UCSD-AML1 (cell line): Measurements from ENCODE around the gene ZSCAN23.
"Not testable (repeated sequence)": the region's sequence is repeated elsewhere in the genome, so short reads cannot be mapped to it uniquely, and the experiment has no call there.

Experiments used
- DNase-seq: peaks from one replicate; lab custom pipeline; 2025; ENCODE audit not compliant: unreplicated experiment; lab: John Stamatoyannopoulos, UW

The ZSCAN23 gene

DNA sequence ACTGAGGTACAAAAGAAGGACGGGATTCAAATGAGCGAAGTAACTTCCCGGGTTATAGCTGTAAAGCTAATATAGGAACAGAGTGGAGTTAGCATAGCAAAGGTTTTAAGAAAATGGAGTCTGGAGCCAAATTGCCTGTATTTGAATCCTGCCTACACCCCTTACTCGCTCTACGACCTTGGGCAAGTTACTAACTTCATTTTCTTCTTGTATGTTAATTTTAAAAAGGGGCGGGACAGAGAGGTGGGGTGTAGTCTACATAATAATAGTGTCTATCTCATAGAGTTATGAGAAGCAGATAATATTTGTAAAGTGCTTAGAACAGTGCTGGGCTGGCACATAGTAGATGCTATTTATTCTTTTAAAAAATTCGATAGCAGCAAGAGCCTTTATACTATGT lies 705 bp downstream of the ZSCAN23 start:
- DNase-seq: no peak

DNA sequence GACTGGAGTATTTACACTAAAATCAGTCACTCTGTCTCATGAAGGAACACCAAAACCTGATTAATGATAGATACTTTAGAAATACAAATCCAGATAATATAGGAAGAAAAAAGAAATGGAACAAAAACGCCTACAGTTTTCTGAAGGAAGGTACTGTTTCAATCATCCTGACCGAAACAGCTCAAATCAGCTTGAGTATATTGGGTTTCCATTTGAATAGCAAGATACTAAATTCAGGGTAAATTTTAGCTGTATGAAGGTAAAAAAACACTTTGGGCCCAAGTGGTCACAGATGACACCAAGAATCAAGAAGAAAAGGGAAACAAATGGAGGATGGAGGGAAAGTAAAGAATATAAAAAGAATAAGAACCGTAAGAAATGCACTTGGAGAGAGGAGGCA lies 6.9 kb downstream of the ZSCAN23 start:
- DNase-seq: no peak

DNA sequence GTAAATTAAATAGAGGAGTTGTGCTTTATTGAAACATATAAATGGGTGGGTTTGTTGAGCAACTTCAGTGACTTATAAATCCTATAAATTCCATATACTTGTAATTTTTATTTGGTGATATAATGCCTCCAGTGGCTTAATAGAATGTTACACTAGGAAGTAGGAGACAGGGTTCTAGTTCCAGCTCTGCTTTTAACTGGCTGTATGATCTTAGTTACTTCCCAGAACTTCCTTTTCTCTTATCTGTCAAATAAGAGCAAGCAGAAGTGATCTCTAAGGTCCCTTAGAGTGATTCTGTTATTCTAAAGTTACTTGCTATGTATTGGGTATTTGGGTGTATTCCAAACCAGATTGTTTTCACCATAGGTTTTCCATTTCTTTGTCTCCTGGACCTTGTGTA lies 10.2 kb downstream of the ZSCAN23 start:
- DNase-seq: no peak

DNA sequence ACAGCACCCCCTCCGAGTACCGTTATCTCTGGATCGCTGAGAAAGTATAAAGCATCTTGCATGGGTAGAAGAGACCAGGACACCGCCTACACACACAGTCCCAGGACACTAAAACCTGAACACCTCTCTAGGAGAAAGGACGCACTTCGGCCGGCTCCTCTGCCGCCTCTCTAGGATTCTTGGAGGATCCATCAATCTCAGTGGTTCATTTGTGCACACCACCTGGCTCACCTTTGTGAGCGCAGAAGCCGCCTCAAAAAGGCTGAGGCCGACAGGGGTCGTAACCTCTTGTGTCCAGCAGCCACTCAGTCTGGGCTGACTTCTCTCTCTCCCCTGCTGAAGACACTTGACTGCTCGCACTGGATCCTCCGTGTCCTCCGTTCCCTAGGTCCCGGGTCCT lies 13.5 kb downstream of the ZSCAN23 start:
- DNase-seq: no peak

DNA sequence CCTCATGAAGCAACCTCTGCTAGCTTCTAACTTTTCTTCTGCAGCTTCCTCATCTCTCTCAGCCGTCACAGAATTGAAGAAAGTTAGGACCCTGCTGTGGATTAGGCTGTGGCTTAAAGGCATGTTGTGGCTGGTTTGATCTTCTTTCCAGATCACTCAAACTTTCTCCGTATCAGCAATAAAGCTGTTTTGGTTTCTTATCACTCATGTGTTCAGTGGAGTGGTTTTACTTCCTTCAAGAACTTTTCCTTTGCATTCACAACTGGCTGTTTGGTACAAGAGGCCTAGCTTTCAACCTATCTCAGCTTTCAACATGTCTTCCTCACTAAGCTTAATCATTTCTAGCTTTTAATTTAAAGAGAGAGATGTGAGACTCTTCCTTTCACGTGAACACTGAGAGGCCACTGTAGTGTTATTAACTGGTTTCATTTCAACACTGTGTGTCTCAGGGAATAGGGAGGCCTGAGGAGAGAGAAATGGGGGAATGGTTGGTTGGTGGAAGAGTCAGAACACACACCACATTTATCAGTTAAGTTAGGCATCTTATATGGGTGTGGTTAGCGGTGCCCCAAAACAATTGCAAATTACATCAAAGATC lies 17.2 kb downstream of the ZSCAN23 start:
- DNase-seq: no peak

DNA sequence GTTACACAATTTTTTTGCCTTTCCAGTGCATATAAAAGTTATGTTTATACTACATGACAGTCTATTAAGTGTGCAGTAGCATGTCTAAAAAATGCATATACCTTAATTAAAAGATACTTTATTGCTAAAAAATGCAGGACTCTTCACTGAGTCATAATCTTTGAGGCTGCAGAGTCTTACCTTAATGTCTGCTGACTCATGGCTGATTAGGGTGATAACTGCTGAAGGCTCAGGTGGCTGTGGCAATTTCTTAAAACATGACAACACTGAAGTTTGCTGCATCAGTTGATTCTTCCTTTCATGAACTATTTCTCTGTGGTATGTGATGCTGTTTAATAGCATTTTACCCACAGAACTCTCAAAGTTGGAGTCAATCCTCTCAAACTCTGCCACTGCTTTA lies 19.1 kb downstream of the ZSCAN23 start:
- no peak for DNase-seq

DNA sequence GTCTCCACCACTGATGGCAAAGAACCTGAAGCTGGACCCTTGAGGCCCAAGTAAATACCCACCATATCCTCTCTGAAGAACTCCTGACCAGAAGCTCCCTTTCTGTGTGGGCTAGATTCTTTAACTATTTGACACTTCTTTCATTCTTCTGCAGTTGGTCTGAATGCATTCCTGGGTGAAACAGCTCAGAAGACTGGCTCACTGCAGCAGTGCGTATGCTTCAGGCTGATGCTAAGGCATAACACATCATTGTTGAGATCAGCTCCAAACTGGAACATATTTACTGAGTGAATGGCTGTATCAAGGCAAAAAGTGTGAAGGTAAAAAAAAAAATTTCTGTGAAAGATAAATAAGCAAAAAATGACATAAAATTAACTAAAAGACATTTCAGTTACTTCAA lies 19.7 kb downstream of the ZSCAN23 start:
- no peak for DNase-seq

DNA sequence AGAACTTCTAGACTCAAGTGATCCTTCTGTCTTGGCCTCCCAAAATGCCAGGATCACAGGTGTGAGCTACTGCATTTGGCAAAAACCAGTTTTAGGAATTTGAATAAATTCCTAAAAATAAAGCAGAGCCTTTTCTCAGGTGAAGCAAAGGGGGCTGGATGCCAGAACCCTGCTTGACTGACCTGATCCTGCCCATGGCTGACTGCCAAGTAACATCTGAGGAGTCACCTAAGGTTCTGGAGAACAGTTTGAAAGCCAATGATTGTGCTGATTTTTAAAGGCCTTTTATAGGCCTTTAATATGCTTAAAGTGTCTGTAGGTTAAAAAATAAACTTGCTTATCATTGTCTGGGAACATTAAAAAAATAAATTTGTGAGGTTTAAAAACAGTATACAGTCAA lies 29.6 kb downstream of the ZSCAN23 start:
- DNase-seq: no peak

DNA sequence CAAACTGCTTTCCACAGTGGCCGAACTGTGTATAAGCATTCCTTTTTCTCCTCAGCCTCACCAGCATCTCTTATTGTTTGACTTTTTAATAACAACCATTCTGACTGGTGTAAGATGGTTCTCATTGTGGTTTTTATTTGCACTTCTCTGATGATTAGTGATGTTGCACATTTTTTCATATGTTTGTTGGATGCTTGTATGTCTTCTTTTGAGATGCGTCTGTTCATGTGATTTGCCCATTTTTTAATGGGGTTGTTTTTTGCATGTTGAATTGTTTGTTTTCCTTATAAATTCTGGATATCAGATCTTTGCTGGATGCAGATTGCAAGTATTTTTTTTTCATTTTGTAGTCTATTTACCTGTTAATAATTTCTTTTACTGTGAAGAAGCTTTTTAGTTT lies 32.5 kb downstream of the ZSCAN23 start:
- DNase-seq: no peak

DNA sequence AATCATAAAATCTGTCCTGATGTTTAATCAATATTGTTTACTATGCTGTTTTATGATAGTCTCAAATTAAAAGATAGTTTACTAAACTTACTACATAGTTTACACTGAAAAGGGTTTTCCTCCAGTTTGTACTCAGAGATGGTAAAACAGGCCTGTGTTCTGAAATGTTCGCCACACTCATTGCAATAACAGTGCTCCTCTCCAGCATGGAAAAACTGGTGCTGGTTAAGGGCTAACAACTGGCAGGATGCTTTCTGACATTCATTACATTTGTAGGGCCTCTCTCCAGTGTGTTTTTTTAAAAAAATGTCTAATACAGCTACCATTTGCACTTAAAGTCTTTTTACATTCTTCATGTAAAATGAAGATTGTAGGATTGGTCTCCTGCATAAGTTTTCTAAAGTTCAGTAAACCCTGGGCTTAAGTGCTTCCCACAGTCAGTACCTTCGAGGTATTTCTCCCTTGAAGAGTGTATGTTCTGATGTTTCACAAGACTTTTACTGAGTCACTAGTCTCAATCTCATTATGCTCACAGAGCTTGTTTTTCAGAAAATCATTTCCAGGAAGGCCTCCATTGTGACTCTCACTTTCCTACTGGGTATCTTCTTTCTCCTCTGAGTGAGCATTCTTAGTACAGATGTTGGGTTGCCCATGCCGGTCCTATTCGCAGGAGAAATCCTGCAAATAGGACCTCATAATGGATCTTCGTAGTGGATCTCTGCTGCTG lies 35.1 kb downstream of the ZSCAN23 start:
- DNase-seq: no peak

DNA sequence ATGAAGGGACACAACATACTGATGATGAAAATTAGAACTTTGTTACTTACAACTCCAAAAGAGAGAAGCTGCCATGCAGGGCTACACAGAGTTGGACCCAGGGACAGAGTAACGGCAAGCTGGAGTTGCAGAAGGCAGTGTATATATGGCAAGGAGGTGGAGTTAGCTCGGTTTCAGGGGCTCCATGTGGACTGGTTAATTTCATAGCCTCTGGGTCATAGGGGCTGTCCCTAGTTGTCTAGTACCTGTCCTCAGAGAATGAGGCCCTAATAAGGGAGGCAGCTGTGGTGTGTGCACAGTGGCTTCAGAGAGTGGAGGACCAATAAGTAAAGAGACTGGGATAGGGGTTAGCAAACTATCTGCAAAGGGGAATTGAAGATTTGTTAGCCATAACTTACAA lies 35.9 kb downstream of the ZSCAN23 start:
- DNase-seq: no peak

DNA sequence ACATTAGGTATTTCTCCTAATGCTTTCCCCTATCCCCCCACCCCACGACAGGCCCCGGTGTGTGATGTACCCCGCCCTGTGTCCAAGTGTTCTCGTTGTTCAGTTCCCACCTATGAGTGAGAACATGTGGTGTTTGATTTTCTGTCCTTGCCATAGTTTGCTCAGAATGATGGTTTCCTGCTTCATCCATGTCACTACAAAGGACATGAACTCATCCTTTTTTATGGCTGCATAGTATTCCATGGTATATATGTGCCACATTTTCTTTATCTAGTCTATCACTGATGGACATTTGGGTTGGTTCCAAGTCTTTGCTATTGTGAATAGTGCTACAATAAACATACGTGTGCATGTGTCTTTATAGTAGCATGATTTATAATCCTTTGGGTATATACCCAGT lies 39.4 kb downstream of the ZSCAN23 start:
- not testable (repeated sequence) for DNase-seq

DNA sequence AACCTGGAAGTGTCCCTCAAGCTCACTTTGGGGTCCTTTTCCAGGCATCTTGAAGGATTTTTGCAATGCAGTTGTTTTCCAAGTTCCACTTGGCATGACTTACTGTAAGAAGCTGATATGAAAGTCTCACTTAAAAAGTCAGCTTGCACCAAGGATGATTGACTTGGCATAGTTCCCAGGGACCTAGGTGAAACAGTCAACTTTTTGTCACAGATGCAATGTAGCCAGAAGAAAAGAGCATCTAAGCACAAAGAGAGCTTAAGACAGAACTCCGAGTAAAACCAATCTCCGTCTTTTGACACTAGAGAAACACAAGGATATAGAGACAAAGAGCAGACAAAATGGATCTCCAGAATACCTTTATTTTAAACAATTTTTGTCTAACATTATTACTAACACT lies 41.1 kb downstream of the ZSCAN23 start:
- no peak for DNase-seq

DNA sequence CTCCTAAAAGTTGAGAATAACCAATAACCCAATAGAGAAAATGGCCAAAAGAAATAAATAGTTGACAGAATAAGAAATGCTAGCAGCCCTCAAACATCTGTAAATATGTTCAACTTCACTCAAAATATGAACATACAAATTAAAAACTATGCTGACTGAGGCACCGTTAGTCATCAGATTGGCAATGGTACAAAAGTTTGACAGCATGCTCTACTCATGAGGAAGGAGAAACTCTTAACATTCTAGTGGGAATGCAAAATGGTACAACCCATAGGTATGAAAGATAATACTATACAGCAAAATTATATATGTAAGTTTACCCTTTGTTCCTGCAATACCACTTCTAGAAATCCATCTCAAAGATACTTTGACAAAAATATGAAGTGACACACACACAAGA lies 42.1 kb downstream of the ZSCAN23 start:
- no peak for DNase-seq

DNA sequence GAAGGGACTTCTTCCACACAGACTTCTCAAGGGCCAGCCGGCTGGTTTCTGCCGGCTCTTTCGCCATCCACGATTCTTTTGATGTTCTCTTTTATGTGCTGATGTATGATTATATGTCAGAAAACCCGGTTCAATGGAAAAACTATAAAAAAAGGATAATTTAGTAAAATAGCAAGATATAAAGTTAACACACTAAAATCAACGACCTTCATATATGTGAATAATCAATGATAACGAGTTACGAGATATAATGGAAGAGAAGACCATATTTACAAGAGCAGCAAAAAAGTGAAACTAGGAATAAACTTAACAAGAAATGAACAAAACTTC lies 43.2 kb downstream of the ZSCAN23 start:
- DNase-seq: no peak

DNA sequence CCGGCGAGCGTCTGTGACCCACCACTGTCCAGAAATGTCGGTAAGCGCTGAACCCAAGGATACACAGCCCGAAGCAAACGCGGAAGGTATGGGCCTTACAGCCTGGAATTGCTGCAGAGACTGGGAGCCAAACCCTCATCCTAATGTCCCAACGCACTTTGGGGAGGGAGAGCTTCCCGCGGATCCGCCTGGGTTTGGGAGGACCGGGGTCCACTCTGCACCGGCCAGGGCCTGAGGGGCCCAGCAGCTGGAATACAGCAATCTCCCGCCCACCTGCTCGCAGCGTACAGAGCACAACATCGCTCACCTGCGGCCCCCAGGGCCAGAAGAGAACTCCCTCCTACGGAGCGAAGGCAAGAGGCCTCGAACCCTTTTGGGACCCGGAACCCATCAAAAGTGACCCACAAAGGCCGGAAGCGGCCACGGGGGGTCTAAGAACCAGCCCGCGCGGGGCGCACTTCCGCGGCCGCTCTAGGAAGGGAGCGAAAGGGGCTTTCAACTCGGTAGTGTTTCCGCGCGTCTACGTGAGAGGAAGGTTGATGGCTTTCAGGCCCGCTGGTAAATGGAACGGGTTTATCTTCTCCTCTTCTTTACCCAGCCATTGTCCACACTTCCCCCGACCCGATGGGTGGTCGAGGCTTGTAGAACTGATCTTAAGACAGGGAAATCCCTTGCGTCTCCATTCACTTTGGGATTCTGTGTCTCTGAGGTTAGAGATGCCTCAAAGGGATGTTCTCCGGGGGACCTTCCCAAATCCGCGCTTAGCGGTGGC lies 43.8 kb downstream of the ZSCAN23 start, which contains the start of gene ZSCAN12:
ZSCAN12 (minus strand) TSS at position 398 of the 772 bp plus-strand sequence. CDS start 1,342 bp downstream, outside the sequence.
- DNase-seq: peak; percentile 62

DNA sequence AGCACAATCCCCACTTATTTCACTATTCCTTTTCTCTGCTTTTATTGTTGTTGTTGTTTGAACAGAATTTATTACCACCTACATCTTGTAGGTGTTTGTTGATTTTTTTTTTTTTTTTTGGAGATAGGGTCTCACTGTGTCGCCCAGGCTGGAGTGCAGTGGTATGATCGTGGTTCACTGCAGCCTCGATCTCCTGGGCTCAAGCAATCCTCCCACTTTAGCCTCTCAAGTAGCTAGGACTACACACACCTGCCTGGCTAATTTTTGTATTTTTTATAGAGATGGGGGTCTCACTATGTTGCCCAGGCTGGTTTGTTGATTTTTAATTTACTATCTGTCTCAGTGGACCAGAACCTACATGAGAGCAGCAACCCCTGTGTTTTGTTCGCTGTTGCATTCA lies 47.4 kb downstream of the ZSCAN23 start:
- DNase-seq: no peak

DNA sequence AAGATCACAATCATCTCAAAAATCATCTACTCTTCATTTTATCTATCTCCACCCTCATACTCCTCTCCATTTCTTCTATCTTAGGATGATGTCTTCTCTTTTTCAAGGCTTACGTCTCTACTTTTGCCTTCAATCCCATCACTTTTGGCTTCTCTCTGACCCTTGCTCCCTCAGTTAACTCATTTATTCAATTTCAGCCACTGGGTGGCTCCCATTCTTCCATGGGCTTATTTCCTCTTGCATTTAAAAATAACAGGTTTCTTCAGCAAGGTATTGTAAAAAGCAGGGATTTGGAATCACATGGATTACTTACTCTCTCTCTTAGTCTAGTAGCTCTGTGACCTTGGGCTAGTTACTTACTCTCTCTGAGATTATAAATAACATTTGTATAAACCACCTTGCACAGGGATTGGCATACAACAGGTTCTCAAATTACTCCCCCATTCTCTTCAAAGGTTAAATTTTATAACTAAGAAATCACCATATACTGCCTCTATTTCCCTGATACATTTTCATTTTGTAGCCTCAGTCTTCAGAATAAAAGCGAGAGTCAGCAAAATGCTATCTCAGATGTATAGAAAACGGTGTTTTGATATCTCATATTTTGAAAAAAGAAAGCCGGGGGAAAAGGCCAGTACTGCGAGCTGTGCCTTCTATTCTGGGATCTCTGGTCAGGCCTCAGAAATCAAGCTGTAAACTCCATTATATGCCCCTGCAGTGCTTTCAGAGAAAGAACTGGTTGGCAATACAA lies 49.2 kb downstream of the ZSCAN23 start:
- no peak for DNase-seq

DNA sequence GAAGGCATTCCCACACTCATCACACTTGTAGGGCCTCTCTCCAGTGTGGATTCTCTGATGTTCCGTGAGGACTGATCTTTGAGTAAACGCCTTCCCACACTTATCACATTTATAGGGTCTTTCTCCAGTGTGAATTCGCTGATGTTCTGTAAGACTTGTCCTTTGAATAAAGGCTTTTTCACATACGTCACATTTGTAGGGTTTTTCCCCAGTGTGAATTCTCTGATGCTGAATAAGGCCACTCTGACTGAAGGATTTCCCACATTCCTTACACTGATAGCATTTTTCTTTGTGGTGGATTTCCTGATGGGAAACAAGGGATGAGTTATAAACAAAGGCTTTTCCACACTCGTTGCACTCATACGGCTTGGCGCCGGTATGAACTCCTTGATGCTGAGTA lies 52.6 kb downstream of the ZSCAN23 start:
- no peak for DNase-seq

DNA sequence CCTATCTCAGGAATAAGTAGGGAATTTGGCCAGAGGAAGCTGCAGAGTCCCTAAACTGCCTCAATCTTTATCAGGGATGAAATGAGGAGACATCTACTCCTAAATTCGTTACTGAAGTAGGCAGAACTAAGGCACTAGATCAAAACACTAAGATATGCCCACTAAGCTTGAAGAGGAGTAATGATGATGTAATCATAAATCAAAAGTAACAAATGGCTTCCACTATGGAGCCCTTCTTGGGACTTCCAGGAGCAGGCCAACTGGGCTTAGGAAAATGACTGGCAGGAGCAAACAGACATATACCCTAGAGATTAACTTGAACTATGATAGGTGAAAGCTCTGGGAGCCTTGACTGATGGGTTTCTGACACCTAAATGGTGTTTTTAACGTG lies 59.2 kb downstream of the ZSCAN23 start:
- no peak for DNase-seq

DNA sequence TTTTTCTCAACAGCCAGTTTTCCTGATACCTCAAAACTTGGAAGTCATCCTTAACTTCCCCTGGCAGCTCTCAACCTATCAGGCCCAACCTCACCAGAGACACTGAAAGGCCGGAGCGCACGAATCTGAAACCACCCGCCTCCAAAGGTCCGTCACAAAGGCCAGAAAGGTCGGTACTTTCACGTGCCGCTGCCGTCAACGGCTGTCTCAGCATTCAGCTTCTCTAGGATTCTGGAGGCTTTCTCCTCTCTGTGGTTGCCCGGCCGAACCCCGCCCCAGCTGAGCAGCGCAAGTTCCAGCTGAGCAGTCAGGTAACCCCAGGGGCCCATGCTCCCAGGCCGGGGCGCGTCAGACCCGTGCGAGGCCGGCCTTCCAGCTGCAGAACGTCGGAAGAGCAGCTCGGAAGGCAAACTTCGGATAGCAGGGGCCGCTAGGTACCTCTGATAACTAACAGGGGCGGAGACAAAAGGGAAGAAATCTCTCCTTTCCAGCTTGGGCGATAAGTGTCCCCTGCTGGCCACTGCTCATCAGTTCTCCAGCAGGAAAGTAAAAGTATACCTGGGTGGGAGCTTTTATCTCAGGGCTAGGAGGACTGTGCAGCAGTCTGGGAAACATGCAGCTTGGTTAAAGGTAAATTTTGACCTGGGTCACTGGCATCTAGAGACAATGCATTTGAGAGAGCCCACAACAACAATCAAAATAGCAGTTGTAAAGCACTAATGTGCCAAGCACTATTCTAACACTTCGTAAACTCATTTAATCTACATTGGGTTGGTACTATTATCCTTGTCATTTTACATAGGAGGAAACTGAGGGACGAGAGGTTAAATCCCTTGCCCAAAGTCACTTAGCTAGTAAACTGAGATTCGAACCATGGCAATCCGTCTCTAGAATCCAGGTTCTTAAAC lies 59.8 kb downstream of the ZSCAN23 start:
- peak; percentile 72 for DNase-seq
